NB4 (cell line): ENCODE data around the gene AP1B1.

Experiments used
- DNase-seq: peaks from one replicate; pipeline ENCODE4 v3.0.0; 2010; ENCODE audit warnings: low read depth
- H3K4me3 ChIP-seq: one replicate; pipeline ENCODE4 v1.5.1; 2011; ENCODE audit warnings: mild to moderate bottlenecking, low read depth, low read length, moderate library complexity
- MYC ChIP-seq: IDR thresholded peaks from 2 replicates; pipeline ENCODE4 v1.6.1; 2011; ENCODE audit warnings: low read depth, low read length
- POLR2A ChIP-seq: IDR thresholded peaks from 2 replicates; pipeline ENCODE4 v1.6.1; 2011; ENCODE audit warnings: mild to moderate bottlenecking; ENCODE audit not compliant: insufficient read length; ENCODE audit errors: extremely low read depth
- TF ChIP-seq, protein P1 (sequence below): IDR thresholded peaks from one replicate; pipeline ENCODE4 v1.5.1; 2012; ENCODE audit warnings: low read depth, low read length
- TF ChIP-seq, protein P2 (sequence below): IDR thresholded peaks from 2 replicates; pipeline ENCODE4 v1.6.1; 2011; ENCODE audit warnings: low read depth, low read length

Gene AP1B1

GRCh38 chr22:29306835-29307595 is 81.4 kb downstream of the AP1B1 start:
- TF ChIP-seq POLR2A (no peak), MYC (no peak)
- TF ChIP-seq, protein P1, sequence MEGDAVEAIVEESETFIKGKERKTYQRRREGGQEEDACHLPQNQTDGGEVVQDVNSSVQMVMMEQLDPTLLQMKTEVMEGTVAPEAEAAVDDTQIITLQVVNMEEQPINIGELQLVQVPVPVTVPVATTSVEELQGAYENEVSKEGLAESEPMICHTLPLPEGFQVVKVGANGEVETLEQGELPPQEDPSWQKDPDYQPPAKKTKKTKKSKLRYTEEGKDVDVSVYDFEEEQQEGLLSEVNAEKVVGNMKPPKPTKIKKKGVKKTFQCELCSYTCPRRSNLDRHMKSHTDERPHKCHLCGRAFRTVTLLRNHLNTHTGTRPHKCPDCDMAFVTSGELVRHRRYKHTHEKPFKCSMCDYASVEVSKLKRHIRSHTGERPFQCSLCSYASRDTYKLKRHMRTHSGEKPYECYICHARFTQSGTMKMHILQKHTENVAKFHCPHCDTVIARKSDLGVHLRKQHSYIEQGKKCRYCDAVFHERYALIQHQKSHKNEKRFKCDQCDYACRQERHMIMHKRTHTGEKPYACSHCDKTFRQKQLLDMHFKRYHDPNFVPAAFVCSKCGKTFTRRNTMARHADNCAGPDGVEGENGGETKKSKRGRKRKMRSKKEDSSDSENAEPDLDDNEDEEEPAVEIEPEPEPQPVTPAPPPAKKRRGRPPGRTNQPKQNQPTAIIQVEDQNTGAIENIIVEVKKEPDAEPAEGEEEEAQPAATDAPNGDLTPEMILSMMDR = no peak
- TF ChIP-seq, protein P2, sequence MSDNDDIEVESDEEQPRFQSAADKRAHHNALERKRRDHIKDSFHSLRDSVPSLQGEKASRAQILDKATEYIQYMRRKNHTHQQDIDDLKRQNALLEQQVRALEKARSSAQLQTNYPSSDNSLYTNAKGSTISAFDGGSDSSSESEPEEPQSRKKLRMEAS = no peak
- peak; percentile 78 for DNase-seq

DNA sequence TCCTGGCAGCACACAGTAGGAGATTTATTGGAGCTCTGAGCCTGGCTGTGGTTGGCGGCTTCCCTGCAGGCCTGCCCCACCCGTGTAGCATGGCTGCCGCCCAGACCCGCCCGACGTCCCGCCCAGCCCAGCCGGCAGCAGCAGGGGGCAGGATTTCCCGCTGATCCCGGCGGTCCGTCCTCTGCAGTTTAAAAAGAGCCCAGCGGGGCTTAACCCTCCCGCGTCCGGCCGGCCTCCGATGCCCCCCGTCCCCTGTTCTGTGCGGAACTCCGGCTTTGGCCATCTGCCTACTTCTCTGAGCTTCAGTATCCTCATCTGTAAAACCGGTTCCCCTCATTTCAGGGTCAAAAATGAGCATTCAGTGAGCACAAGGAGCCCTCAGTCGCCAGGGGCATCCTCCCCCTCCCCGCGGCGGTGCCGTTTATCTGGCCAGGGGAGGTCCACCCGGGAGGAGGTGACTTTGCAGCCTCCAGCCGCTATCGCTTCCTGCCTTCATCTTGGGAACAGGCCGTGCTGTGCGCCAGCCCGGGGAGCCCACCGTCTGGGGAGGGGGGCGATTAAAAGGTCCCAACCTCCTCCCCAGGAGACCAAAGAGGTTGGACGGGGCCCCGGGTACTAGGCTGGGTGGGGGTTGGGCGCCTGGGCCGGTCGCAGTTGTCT is 82.1 kb downstream of the AP1B1 start, which contains the start of gene GAS2L1:
Gene GAS2L1, plus strand, starts transcription at position 476 of the 660 bp plus-strand sequence. CDS start 1,456 bp downstream, outside the sequence.
- TF ChIP-seq POLR2A (no peak), MYC (peak; percentile 52; the same call in 1 of the 2 replicates)
- TF ChIP-seq, protein P1 = peak; percentile 29
- TF ChIP-seq, protein P2 = 0 out of 2 replicates have a peak, but pooled peaks have one; percentile 15
- DNase-seq = peak; percentile 84

More at GRCh38 chr22:29306835-29307595, 81.4 kb downstream of the AP1B1 start:
- peak overlapping the region; percentile 54 for H3K4me3 ChIP-seq

DNA sequence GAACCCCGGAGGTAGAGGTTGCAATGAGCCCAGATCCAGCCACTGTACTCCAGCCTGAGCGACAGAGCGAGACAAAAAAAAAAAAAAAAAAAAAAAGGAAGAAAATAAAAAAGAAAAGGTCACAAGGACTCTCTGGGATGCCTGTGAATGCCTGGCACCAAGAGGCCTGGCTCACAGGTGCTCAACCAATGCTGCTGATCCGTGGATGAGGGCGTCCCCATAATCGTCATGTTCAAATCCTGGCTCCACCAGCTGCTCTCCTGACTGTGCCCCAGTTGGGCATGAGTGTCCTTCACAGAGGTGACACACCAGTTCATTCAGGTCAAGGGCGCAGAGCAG is 82.6 kb downstream of the AP1B1 start:
- H3K4me3 ChIP-seq = no peak overlapping the region
- TF ChIP-seq MYC (no peak), POLR2A (no peak)
- TF ChIP-seq, protein P2 = no peak
- TF ChIP-seq, protein P1 = no peak

More for the DNA sequence above, 82.1 kb downstream of the AP1B1 start, which contains the start of gene GAS2L1:
- H3K4me3 ChIP-seq = peak within 1 kb of the TSS; percentile 54

DNA sequence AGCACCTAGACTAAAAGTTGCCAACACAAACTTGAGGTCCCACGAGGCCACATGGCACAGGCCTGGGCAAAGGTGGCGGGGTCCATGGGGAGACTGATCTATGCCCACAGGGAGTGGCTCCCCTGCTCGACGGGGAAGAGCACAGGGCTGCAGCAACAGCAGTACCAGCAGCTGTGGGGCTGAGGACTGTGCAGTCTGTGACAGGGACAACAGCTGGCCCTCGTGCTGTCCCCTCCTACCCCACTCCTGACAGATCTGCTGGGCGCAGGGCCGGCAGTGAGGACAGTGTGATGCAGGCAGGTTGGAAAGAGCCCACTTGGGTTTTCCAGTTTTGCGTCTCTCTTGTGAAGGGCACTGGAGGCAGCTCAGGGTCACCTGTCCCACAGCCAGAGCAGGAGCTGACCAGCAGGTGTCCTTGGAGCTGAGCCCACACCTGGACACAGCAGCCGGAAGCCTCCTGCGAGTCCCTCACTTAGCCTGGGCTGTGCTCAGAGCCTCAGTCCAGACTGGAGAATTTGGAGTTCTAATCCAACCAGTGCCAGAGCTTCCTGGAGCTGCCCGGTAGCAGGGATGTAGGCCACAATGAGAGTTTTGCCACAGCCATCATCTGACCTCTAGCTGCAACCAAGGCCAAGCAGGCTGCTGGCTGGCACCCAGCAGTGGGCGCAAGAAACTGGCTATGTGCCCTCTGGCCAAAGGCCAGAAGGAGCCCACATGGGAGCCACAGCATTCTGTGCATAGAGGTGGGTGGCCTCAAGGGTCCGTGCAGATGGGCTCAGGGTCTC is 85.5 kb downstream of the AP1B1 start:
- H3K4me3 ChIP-seq = no peak overlapping the region
- TF ChIP-seq, protein P2 = no peak
- TF ChIP-seq POLR2A (no peak), MYC (no peak)
- TF ChIP-seq, protein P1 = no peak
- DNase-seq = no peak

More for the DNA sequence above, 82.6 kb downstream of the AP1B1 start:
- DNase-seq = no peak

DNA sequence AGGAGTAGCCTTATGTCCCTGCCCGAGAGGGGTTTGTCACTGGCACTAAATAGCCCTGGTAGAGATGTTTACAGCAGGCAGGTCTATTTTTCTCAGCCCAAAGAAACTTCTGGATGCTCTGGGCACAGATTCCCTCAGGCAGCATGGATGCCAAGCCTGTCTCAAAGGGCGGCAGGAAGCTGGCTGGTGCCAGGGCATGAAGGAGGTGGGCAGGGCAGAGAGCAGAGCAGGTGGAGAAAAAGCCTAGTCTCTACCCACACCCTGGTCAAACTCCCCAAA is 86.0 kb downstream of the AP1B1 start:
- H3K4me3 ChIP-seq = no peak overlapping the region
- TF ChIP-seq MYC = no peak
- TF ChIP-seq, protein P1 = no peak
- TF ChIP-seq, protein P2 = no peak
- no peak for DNase-seq
